Measurements from ENCODE around the gene STPG2.

Gene STPG2

GRCh38 chr4:97664741-97665140, 478.5 kb downstream of the STPG2 start:
- no peak for DNase-seq (ENCODE audit: low read depth)
- TF ChIP-seq CTCF (IDR thresholded peaks at IDR 0.05; ENCODE audit: low read depth, low read length) (no peak), POLR2A (IDR thresholded peaks at IDR 0.05; ENCODE audit: extremely low read depth, insufficient read length) (no peak), MYC (IDR thresholded peaks at IDR 0.05; ENCODE audit: low read depth, low read length) (no peak)
- TF ChIP-seq, protein P1, sequence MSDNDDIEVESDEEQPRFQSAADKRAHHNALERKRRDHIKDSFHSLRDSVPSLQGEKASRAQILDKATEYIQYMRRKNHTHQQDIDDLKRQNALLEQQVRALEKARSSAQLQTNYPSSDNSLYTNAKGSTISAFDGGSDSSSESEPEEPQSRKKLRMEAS (IDR thresholded peaks at IDR 0.05; ENCODE audit: low read depth, low read length) = no peak
- no peak overlapping the region for H3K4me3 ChIP-seq (ENCODE audit: low read depth, low read length)

DNA sequence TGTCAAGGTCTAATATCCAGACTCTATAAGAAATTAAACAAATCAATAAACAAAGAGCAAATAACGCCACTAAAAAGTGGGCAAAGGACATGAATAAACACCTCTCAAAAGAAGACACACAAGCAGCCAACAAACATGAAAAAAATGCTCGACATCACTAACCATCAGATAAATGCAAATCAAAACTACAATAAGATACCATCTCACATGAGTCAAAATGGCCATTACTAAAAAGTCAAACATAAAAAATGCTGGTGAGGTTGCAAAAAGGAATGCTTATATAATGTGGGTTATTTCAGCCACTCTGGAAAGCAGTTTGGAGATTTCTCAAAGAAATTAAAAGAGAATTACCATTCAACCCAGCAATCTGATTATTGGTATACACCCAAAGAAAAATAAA, 481.1 kb downstream of the STPG2 start:
- no peak for DNase-seq (ENCODE audit: low read depth)
- H3K4me3 ChIP-seq (ENCODE audit: low read depth, low read length) = no peak overlapping the region
- TF ChIP-seq CTCF (IDR thresholded peaks at IDR 0.05; ENCODE audit: low read depth, low read length) = no peak
- no peak for TF ChIP-seq POLR2A (IDR thresholded peaks at IDR 0.05; ENCODE audit: extremely low read depth, insufficient read length)
- no peak for TF ChIP-seq MYC (IDR thresholded peaks at IDR 0.05; ENCODE audit: low read depth, low read length)

DNA sequence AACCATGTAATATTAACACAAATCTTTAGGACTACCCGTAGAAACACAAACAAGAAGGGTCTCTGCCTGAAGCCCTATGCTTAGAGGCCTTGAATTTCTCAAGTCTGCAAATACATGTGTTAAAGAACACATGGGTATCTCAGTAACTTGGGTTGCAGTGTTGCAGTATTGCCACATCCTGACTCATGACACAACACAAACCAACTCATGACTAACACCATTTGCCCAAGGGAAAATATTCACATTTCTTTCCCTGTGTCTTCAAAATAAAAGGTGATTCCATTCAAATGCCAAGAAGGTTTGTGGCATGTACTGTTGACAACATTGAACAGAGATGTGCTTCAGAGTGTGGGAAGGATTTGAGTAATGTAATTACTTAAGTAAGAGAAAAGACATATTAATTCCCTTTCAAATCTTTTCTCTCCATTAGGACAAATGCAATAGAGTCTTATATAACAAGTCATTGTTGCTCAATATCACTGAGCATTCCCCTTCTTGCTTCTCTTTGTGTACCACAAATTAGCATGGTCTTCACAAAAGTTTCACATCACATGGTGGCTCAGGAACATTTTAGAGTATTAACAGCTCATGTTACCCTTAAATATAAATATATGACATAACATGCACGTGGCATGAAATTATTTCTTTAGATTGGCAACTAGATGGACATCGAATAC, 487.1 kb downstream of the STPG2 start:
- H3K4me3 ChIP-seq (ENCODE audit: low read depth, low read length) = no peak overlapping the region
- TF ChIP-seq, protein P1 (IDR thresholded peaks at IDR 0.05; ENCODE audit: low read depth, low read length) = peak; percentile 59; the same call in 1 of the 2 replicates
- TF ChIP-seq POLR2A (IDR thresholded peaks at IDR 0.05; ENCODE audit: extremely low read depth, insufficient read length) = no peak
- DNase-seq (ENCODE audit: low read depth) = peak; percentile 84

GRCh38 chr4:97653701-97654100, 489.6 kb downstream of the STPG2 start:
- TF ChIP-seq POLR2A (IDR thresholded peaks at IDR 0.05; ENCODE audit: extremely low read depth, insufficient read length) (no peak), MYC (IDR thresholded peaks at IDR 0.05; ENCODE audit: low read depth, low read length) (no peak), CTCF (IDR thresholded peaks at IDR 0.05; ENCODE audit: low read depth, low read length) (no peak)
- TF ChIP-seq, protein P1 (IDR thresholded peaks at IDR 0.05; ENCODE audit: low read depth, low read length) = no peak
- no peak for DNase-seq (ENCODE audit: low read depth)

GRCh38 chr4:97646997-97647396, 496.3 kb downstream of the STPG2 start:
- DNase-seq (ENCODE audit: low read depth) = no peak
- no peak for TF ChIP-seq CTCF (IDR thresholded peaks at IDR 0.05; ENCODE audit: low read depth, low read length)
- no peak for TF ChIP-seq POLR2A (IDR thresholded peaks at IDR 0.05; ENCODE audit: extremely low read depth, insufficient read length)
- TF ChIP-seq MYC (IDR thresholded peaks at IDR 0.05; ENCODE audit: low read depth, low read length) = no peak
- TF ChIP-seq, protein P1 (IDR thresholded peaks at IDR 0.05; ENCODE audit: low read depth, low read length) = no peak
- no peak overlapping the region for H3K4me3 ChIP-seq (ENCODE audit: low read depth, low read length)

More at GRCh38 chr4:97653701-97654100, 489.6 kb downstream of the STPG2 start:
- H3K4me3 ChIP-seq (ENCODE audit: low read depth, low read length) = no peak overlapping the region

- no peak for DNase-seq (ENCODE audit: low read depth)
- no peak for TF ChIP-seq CTCF (IDR thresholded peaks at IDR 0.05; ENCODE audit: low read depth, low read length)
- TF ChIP-seq MYC (IDR thresholded peaks at IDR 0.05; ENCODE audit: low read depth, low read length) = no peak
- no peak for TF ChIP-seq POLR2A (IDR thresholded peaks at IDR 0.05; ENCODE audit: extremely low read depth, insufficient read length)
- TF ChIP-seq, protein P1 (IDR thresholded peaks at IDR 0.05; ENCODE audit: low read depth, low read length) = no peak
- H3K4me3 ChIP-seq (ENCODE audit: low read depth, low read length) = no peak overlapping the region
Observed at GRCh38 chr4:97645071-97645821, 498.0 kb downstream of the STPG2 start.

All from NB4 (cell line).